ENCODE measurements around the gene SMAD1. TPM values are rescaled to one million over a fixed set of nuclear protein-coding genes. Genes with fewer than 3 reads are reported as not detected.
"Not testable (repeated sequence)": the region's sequence is repeated elsewhere in the genome, so short reads cannot be mapped to it uniquely, and the experiment has no call there.

SMAD1 gene
- polyA plus RNA-seq, 10 donors: 61.2 to 101 (median 72.7) TPM

GRCh38 chr4:145557720-145558119, 76.1 kb downstream of the SMAD1 start:
- DNase-seq: peak in 1 of 3 donors; percentile 60

GRCh38 chr4:145563293-145563985, 81.8 kb downstream of the SMAD1 start:
- peak in 1 of 3 donors; percentile 59 for DNase-seq

GRCh38 chr4:145564540-145564939, 82.9 kb downstream of the SMAD1 start:
- DNase-seq: no peak

- DNase-seq: no peak
Observed at GRCh38 chr4:145565328-145565727, 83.7 kb downstream of the SMAD1 start.

GRCh38 chr4:145566086-145566708, 84.5 kb downstream of the SMAD1 start:
- DNase-seq: no peak

- DNase-seq: no peak
Observed at GRCh38 chr4:145566768-145567167, 85.1 kb downstream of the SMAD1 start.

GRCh38 chr4:145567516-145567915, 85.9 kb downstream of the SMAD1 start:
- DNase-seq: no peak

GRCh38 chr4:145574546-145574945, 92.9 kb downstream of the SMAD1 start:
- not testable (repeated sequence) for DNase-seq

GRCh38 chr4:145580906-145581305, 99.3 kb downstream of the SMAD1 start:
- DNase-seq: no peak

GRCh38 chr4:145583191-145584055, 101.8 kb downstream of the SMAD1 start:
- no peak for DNase-seq

GRCh38 chr4:145587088-145587754, 105.6 kb downstream of the SMAD1 start:
- DNase-seq: no peak

- not testable (repeated sequence) for DNase-seq
Observed at GRCh38 chr4:145589381-145589780, 107.7 kb downstream of the SMAD1 start.

GRCh38 chr4:145589916-145590702, 108.5 kb downstream of the SMAD1 start:
- DNase-seq: no peak

GRCh38 chr4:145602129-145602760, 120.6 kb downstream of the SMAD1 start:
- DNase-seq: no peak

- no peak for DNase-seq
Observed at GRCh38 chr4:145605941-145606340, 124.3 kb downstream of the SMAD1 start.

Other genes starting within 250 kb of the SMAD1 start
- 1 to 10 TPM; 5.9 to 8.8 (median 6.5) TPM for gene MMAA, start 137.5 kb downstream of the SMAD1 start, polyA plus RNA-seq (ENCODE audit: insufficient read length in 10 of 10)
- not detected for gene C4orf51, start 198.3 kb downstream of the SMAD1 start, polyA plus RNA-seq (ENCODE audit: insufficient read length in 10 of 10)